ENCODE measurements around the gene SYAP1.
"Not testable (repeated sequence)": the region's sequence is repeated elsewhere in the genome, so short reads cannot be mapped to it uniquely, and the experiment has no call there.

The SYAP1 gene

GRCh38 chrX:16726347-16726988 is 7.1 kb downstream of the SYAP1 start:
- not testable (repeated sequence) for DNase-seq

- DNase-seq, result no peak
These were observed 8.2 kb downstream of the SYAP1 start for GRCh38 chrX:16727637-16728036.

GRCh38 chrX:16730450-16730849 is 11.0 kb downstream of the SYAP1 start:
- no peak for DNase-seq

- DNase-seq, result no peak
These were observed 13.6 kb downstream of the SYAP1 start for GRCh38 chrX:16733013-16733412.

DNA sequence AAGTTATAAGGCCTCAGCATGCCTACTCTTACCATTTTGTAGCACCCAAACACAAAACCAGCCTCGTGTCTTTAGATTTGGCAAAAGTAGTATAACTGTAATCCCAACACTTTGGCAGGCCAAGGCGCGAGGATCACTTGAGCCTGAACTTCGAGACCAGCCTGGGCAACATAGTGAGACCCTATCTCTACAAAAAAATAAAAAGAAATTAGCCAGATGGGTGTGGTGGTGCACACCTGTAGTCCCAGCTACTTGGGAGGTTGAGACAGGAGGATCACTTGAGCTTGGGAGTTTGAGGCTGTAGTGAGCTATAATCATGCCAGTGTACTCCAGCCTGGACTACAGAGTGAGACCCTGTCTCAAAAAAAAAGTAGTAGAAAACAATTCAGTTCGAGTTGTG is 17.6 kb downstream of the SYAP1 start:
- DNase-seq, result no peak

- no peak for DNase-seq
These were observed 20.2 kb downstream of the SYAP1 start for GRCh38 chrX:16739574-16739973.

- DNase-seq, result no peak
These were observed 24.4 kb downstream of the SYAP1 start for GRCh38 chrX:16743604-16744325.

DNA sequence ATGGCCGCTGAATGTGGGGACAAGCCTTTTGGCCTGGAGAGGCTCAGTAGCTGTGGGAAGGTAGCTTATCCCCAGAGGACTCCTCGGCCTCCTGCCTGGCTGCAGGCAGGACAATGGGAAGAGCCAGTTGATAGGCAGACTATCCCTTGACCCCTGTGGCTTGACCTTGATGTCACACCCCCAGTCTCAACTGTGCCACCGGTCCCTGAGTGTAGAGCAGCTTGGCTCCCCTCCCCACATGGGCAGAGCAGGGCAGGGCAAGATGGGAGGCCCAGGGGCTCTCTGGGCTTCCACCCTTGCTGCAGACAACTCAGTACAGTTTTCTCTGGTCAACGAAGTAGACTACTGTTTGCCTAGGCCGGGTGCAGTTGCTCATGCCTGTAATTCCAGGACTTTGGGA is 25.7 kb downstream of the SYAP1 start:
- DNase-seq, result no peak

- no peak for DNase-seq
These were observed 26.2 kb downstream of the SYAP1 start for GRCh38 chrX:16745659-16746058.

DNA sequence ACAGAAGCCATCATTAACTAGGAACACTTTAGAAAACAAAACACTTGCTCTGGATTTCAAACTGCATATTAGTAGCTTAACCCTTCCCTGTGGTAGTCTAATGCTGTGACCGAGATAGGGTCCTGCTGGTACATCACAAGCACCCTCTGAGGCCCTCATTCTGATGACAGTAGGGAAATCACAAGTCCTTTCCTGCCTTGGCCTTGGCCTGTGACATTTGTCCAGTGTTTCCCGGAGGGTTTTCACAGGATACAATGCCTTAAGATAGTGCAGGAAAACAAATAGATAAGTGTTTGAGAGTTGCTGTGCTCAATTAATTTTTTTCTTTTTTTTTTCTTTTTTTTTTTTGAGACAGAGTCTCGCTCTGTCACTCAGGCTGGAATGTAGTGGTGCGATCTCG is 29.0 kb downstream of the SYAP1 start:
- no peak for DNase-seq

- no peak for DNase-seq
These were observed 30.7 kb downstream of the SYAP1 start for GRCh38 chrX:16750136-16750535.

- DNase-seq, result no peak
These were observed 34.6 kb downstream of the SYAP1 start for GRCh38 chrX:16754019-16754418.

DNA sequence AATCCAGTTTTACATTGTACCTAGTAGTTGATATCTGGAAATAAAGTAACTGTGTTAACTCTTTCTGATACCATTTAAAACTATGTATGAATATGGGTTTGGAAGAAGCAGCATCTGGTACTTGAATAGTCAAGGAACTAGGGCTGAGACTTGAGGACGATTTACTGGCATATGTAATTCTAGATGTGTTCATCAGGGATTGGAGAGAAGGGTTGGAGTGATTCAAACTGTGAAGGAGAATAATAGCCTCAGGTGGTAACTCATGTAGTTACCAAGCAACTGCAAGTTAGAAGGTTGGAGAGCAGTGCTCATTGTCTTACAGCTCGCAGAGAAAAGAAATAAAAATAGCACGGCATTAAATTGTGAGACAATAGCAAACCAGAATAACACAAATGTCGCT is 37.3 kb downstream of the SYAP1 start:
- DNase-seq, result no peak

GRCh38 chrX:16761500-16761899 is 42.1 kb downstream of the SYAP1 start:
- DNase-seq, result not testable (repeated sequence)

DNA sequence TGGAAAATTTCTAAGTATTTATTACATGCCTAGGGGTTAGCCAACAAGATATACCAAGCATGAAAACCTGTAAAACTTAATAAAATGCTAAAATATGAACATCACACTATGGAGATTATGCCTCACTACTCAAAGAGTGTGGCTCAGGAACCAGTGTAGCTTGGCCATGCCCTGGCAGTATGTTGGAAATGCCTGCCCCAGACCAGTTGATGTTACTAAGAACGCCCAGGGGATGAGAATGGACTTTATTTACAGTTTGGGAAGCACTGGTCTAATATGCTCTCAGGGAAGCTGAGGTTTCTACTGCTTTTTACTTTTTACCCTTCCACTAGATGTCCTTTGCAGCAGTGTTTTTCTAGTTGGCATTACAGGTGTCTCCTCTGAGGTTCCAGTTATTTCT is 43.2 kb downstream of the SYAP1 start:
- no peak for DNase-seq

DNA sequence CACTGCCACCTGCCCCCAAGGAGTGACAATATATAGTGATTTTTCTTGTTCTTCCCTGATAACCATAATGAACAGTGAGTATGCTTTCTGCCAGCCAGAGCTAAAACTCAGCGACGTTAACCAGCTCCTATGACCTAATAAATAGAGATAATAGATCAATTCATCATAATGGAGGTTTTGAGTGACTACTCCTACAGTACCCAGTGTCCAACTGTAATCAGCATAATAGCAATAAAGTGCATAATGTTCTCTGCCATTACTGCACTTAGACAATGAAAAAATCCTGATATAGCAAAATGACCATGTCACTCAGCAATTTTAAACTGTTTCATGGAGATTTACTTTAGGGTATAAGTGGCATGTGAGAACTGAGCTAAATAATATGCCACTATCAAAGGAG is 46.2 kb downstream of the SYAP1 start:
- no peak for DNase-seq

DNA sequence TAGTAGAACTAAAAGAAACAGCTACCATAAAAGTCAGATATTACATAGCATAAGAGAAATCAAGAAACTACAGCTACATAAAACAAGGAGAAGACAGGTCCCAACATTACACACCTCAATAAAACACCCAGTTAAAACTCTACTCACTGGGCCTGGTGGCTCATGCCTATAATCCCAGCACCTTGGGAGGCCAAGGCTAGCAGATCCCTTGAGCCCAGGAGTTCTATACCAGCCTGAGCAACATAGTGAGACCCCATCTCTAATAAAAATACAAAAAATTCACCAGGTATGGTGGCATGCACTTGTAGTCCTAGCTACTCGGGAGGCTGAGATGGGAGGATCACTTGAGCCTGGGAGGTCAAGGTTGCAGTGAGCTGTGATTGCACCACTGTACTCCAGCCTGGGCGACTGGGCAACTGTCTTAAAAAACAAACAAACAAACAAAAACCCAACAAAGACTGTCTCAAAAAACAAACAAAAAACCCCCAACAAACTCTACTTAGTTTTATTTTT is 51.6 kb downstream of the SYAP1 start:
- no peak for DNase-seq

- DNase-seq, result peak; percentile 7 to 26
These were observed 52.3 kb downstream of the SYAP1 start for GRCh38 chrX:16771483-16772398.

GRCh38 chrX:16772460-16772859 is 53.0 kb downstream of the SYAP1 start:
- DNase-seq, result no peak

DNA sequence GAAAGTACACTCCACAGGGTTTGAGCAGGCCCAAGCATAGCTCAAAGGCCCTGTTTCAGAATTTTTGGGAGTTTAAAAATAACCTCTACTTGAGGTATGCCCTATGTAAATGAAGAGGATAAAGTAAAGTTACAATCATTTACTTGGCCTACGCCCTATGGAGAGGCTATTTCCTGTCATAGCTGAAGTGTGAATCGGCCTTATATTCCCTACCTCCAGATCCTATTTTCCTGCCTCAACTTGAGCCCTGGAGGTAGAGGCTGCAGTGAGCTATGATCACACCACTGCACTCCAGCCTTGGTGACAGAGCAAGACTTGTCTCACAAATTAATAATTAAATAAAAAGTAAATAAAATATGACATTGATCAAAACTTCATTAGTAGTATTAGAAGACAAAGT is 55.3 kb downstream of the SYAP1 start:
- no peak for DNase-seq

DNA sequence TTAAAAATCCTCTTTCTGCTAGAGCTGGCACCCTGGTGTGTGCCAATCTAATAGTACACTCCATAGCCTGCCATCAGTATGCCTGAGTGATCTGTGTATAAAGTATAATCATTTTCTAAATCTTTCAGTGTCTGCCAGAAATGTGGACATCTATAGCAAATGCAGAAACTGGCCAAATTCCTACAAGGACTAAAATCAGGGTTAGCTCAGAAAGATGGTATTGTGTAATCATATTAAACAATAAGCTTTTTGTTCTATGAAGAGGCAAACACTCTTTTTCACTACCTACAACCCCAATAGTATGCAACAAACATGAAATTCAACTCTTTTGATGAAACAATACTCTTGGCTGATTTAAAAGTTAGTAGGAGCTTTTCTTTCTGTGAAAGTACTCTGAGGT is 59.1 kb downstream of the SYAP1 start:
- DNase-seq, result no peak

GRCh38 chrX:16778993-16779392 is 59.6 kb downstream of the SYAP1 start:
- DNase-seq, result no peak

GRCh38 chrX:16779815-16780214 is 60.4 kb downstream of the SYAP1 start:
- not testable (repeated sequence) for DNase-seq

GRCh38 chrX:16783452-16783851 is 64.0 kb downstream of the SYAP1 start:
- no peak for DNase-seq
